ENCODE measurements around the gene PLP2. TPM values are rescaled to one million over a fixed set of nuclear protein-coding genes. Genes with fewer than 3 reads are reported as not detected.

The PLP2 gene
- total RNA-seq, 2 donors from 2014 or later: 47.8 to 64.8 TPM

DNA sequence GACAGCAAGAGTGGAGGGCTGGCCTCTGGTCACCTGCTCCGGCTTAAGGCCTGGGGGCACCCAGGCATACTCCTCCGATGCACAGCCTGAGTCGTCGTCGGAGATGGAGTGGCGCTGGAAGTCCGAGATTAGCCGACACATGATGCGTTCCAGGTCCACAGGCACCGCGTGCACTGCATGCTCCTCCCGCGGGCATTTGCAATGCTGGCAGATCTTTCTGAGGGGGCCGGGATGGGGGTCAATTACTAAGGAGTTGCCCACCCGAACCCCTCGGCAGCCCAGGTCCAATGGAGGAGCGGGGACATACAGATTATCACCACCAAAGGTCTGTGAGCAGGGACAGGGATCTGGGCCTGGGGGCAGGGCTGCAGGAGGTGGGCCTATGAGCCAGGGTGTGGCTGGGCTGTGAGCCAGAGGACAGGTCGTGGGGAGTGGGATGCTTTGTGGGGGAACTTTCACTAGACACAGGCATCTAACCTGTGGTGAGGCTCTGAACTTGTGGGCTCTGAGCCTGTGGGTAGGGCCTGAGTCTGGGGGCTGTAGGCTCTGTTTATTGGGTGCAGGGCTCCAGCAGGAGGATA is 12.1 kb downstream of the PLP2 start:
- no peak overlapping the region for H3K4me3 ChIP-seq
- TF ChIP-seq CTCF (IDR thresholded peaks at IDR 0.05): no peak
- DNase-seq (ENCODE audit: low spot score): no peak

DNA sequence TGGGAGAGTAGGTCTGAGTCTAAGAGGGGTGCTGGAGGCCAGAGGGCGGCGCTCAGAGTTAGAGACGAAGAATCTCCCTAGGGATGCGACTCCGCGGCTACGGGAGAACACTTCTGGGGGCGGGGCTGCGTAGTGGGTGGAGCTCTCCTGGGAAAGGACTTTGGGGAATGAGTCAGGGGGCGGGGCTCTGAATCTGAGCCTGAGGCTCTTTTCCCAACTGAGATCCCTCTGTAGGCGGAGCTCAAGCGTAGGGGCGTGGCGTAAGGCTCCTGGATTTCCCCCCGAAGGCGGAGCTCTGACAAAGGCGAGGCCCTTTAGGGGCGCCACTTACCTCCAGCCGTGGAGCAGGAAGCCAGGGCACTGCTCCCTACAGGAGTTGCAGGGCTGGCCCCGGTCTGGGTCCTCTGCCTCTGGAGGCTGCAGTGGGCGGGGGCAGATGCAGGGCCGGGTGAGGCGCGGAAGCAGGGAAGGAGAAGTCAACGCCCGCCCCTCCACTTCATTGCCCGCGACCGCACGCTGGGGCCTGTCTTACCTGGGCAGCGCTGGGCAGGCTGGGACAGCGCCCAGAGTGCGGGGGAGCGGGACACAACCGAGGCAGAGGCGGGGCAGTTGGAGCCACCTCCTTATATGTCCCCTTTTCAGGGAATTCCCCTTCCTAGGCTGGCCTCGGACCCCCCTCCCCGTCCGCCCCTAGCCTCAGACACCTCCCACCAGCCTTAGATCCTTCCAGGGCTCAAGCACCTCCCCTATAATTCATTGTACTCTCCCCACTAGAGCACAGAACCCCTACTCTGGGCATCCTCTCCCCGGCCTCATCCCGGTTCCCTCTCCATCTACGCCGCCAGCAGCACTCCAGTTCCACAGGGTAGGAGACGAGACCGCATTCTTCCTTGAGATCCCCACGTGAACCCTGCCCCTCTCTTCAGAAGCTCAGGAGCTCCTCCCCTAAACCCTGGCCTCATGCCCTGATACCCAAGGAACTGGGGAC is 12.9 kb downstream of the PLP2 start:
- TF ChIP-seq CTCF (IDR thresholded peaks at IDR 0.05): no peak
- Histone ChIP-seq H3K4me1 (peaks cover 0 to 11% of the 10 kb centered on the region in 2 donors), H3K36me3 (no peaks in the 10 kb centered on the region), H3K9me3 (no peaks in the 10 kb centered on the region), H3K4me3 (peak overlapping the region; percentile 31 to 54), H3K27me3 (no peaks in the 10 kb centered on the region), H3K27ac (peak overlapping the region; percentile 77 to 81)
- peak; percentile 94 for DNase-seq (ENCODE audit: low spot score)

More for the DNA sequence above, 12.1 kb downstream of the PLP2 start:
- H3K36me3 ChIP-seq: no peaks in the 10 kb centered on the region
- no peaks in the 10 kb centered on the region for H3K9me3 ChIP-seq
- peak overlapping the region; percentile 36 to 81 for H3K27ac ChIP-seq
- H3K27me3 ChIP-seq: no peaks in the 10 kb centered on the region
- H3K4me1 ChIP-seq: peaks cover 0 to 11% of the 10 kb centered on the region in 2 donors

GRCh38 chrX:49186125-49187027 is 14.7 kb downstream of the PLP2 start, which contains the start of gene PRICKLE3:
Gene PRICKLE3 (minus strand): TSS chrX:49186373. CDS start chrX:49186297, 76 bp downstream.
- H3K27ac ChIP-seq: peak within 1 kb of the TSS; percentile 77 to 81
- H3K4me3 ChIP-seq: peak within 1 kb of the TSS; percentile 40 to 54
- H3K9me3 ChIP-seq: no peaks in the 10 kb centered on the region
- no peaks in the 10 kb centered on the region for H3K27me3 ChIP-seq
- no peaks in the 10 kb centered on the region for H3K36me3 ChIP-seq
- peaks cover 0 to 11% of the 10 kb centered on the region in 2 donors for H3K4me1 ChIP-seq
- TF ChIP-seq CTCF (IDR thresholded peaks at IDR 0.05): peak; percentile 34 to 63
- DNase-seq (ENCODE audit: low spot score): peak; percentile 83

GRCh38 chrX:49187028-49187394 is 15.3 kb downstream of the PLP2 start:
- Histone ChIP-seq H3K4me1 (peaks cover 0 to 11% of the 10 kb centered on the region in 2 donors), H3K36me3 (no peaks in the 10 kb centered on the region), H3K27me3 (no peaks in the 10 kb centered on the region), H3K4me3 (no peak overlapping the region), H3K27ac (peak overlapping the region; percentile 31 to 77), H3K9me3 (no peaks in the 10 kb centered on the region)
- no peak for TF ChIP-seq CTCF (IDR thresholded peaks at IDR 0.05)
- DNase-seq (ENCODE audit: low spot score): no peak

- Histone ChIP-seq H3K4me1 (peaks cover 0 to 11% of the 10 kb centered on the region in 2 donors), H3K27ac (peak overlapping the region; percentile 31 to 77), H3K27me3 (no peaks in the 10 kb centered on the region), H3K9me3 (no peaks in the 10 kb centered on the region), H3K4me3 (no peak overlapping the region), H3K36me3 (no peaks in the 10 kb centered on the region)
- no peak for DNase-seq (ENCODE audit: low spot score)
- TF ChIP-seq CTCF (IDR thresholded peaks at IDR 0.05): no peak
Measured at GRCh38 chrX:49187526-49187925, 15.8 kb downstream of the PLP2 start.

Measured in right atrium auricular region (tissue), 2 donors.